Mesothelial cell of epicardium (in vitro differentiated cells): ENCODE results near the gene TTC14. TPM values are rescaled to one million over a fixed set of nuclear protein-coding genes. Genes with fewer than 3 reads are reported as not detected.
"Not testable (repeated sequence)": the region's sequence is repeated elsewhere in the genome, so short reads cannot be mapped to it uniquely, and the experiment has no call there.

Experiments
- DNase-seq, 2 experiments: peaks; one replicate each; pipeline ENCODE4 v3.0.0; 2021; ENCODE audit warnings: low spot score in 2 of 2; ENCODE audit not compliant: unreplicated experiment in 2 of 2
- H3K27ac Mint-ChIP-seq: 2 replicates; pipeline ENCODE4 v1.8.0; 2021; ENCODE audit warnings: mixed read lengths
- H3K27me3 Mint-ChIP-seq: 2 replicates; pipeline ENCODE4 v1.8.0; 2021; ENCODE audit warnings: low read depth, mixed read lengths
- H3K36me3 Mint-ChIP-seq: 2 replicates; pipeline ENCODE4 v1.8.0; 2021; ENCODE audit warnings: mixed read lengths
- H3K4me1 Mint-ChIP-seq: 2 replicates; pipeline ENCODE4 v1.8.0; 2021; ENCODE audit warnings: mixed read lengths
- H3K4me3 Mint-ChIP-seq: 2 replicates; pipeline ENCODE4 v1.8.0; 2021; ENCODE audit warnings: mild to moderate bottlenecking, moderate library complexity, mixed read lengths
- H3K9me3 Mint-ChIP-seq: 2 replicates; pipeline ENCODE4 v1.8.0; 2021; ENCODE audit warnings: mixed read lengths
- CTCF ChIP-seq: fragments of 200-600 bp; sonication (generic); IDR thresholded peaks from one replicate; pipeline ENCODE4 v1.5.0; 2021; ENCODE audit warnings: antibody characterized with exemption; ENCODE audit not compliant: unreplicated experiment
- total RNA-seq: library from RNA; stranded (reverse); gene quantifications from 3 replicates; pipeline ENCODE4 v1.2.1, GENCODE V29; 2021

The TTC14 gene
- total RNA-seq, 1 donor from 2014 or later, result 78.8 TPM

- Mint-ChIP-seq H3K27me3 (peaks cover 7% of the 10 kb centered on the region), H3K4me3 (no peak overlapping the region), H3K9me3 (no peaks in the 10 kb centered on the region), H3K4me1 (no peaks in the 10 kb centered on the region), H3K36me3 (no peaks in the 10 kb centered on the region), H3K27ac (no peak overlapping the region)
- DNase-seq, result no peak
- no peak for TF ChIP-seq CTCF
Measured at GRCh38 chr3:180571831-180572598, 29.9 kb upstream of the TTC14 start.

GRCh38 chr3:180575571-180575970 lies 26.4 kb upstream of the TTC14 start:
- H3K27ac Mint-ChIP-seq, result no peak overlapping the region
- no peaks in the 10 kb centered on the region for H3K36me3 Mint-ChIP-seq
- no peaks in the 10 kb centered on the region for H3K27me3 Mint-ChIP-seq

GRCh38 chr3:180580934-180581333 lies 21.0 kb upstream of the TTC14 start:
- no peak overlapping the region for H3K4me3 Mint-ChIP-seq
- no peak overlapping the region for H3K27ac Mint-ChIP-seq
- H3K27me3 Mint-ChIP-seq, result peaks cover 26% of the 10 kb centered on the region
- no peak for DNase-seq
- no peak for TF ChIP-seq CTCF
- no peaks in the 10 kb centered on the region for H3K36me3 Mint-ChIP-seq
- H3K9me3 Mint-ChIP-seq, result no peaks in the 10 kb centered on the region
- H3K4me1 Mint-ChIP-seq, result no peaks in the 10 kb centered on the region

More at GRCh38 chr3:180575571-180575970, 26.4 kb upstream of the TTC14 start:
- no peak for TF ChIP-seq CTCF
- no peak overlapping the region for H3K4me3 Mint-ChIP-seq
- no peak for DNase-seq
- H3K9me3 Mint-ChIP-seq, result no peaks in the 10 kb centered on the region
- no peaks in the 10 kb centered on the region for H3K4me1 Mint-ChIP-seq

GRCh38 chr3:180590396-180590795 lies 11.6 kb upstream of the TTC14 start:
- no peak for DNase-seq
- no peaks in the 10 kb centered on the region for H3K9me3 Mint-ChIP-seq
- no peak overlapping the region for H3K4me3 Mint-ChIP-seq
- peaks cover 55% of the 10 kb centered on the region for H3K27me3 Mint-ChIP-seq
- no peaks in the 10 kb centered on the region for H3K4me1 Mint-ChIP-seq
- no peak for TF ChIP-seq CTCF
- H3K27ac Mint-ChIP-seq, result no peak overlapping the region
- H3K36me3 Mint-ChIP-seq, result no peaks in the 10 kb centered on the region

GRCh38 chr3:180593631-180594030 lies 8.3 kb upstream of the TTC14 start:
- not testable (repeated sequence) for H3K4me1 Mint-ChIP-seq, H3K36me3 Mint-ChIP-seq, H3K4me3 Mint-ChIP-seq, DNase-seq, H3K27ac Mint-ChIP-seq, H3K9me3 Mint-ChIP-seq
- peaks cover 60% of the 10 kb centered on the region for H3K27me3 Mint-ChIP-seq

GRCh38 chr3:180594631-180595558 lies 7.1 kb upstream of the TTC14 start:
- no peak for TF ChIP-seq CTCF
- DNase-seq, result no peak
- H3K4me1 Mint-ChIP-seq, result no peaks in the 10 kb centered on the region
- no peak overlapping the region for H3K4me3 Mint-ChIP-seq
- no peaks in the 10 kb centered on the region for H3K36me3 Mint-ChIP-seq
- H3K27me3 Mint-ChIP-seq, result peaks cover 60% of the 10 kb centered on the region
- H3K9me3 Mint-ChIP-seq, result no peaks in the 10 kb centered on the region
- no peak overlapping the region for H3K27ac Mint-ChIP-seq
